Measurements from ENCODE around the gene PRPF6.

GRCh38 chr20:64064145-64064698 lies 83.3 kb downstream of the PRPF6 start:
- TF ChIP-seq POLR2AphosphoS5 (IDR thresholded peaks at IDR 0.05; ENCODE audit: insufficient read depth, low read depth, low read length) (no peak), CTCF (IDR thresholded peaks at IDR 0.05; ENCODE audit: extremely low read depth in 1 of 2, insufficient read depth in 1 of 2, low read depth in 1 of 2, low read length in 2 of 2) (no peak), EZH2 (IDR thresholded peaks at IDR 0.05; ENCODE audit: borderline replicate concordance, low read depth, low read length, severe bottlenecking) (no peak), POLR2A (IDR thresholded peaks at IDR 0.05; ENCODE audit: low read depth, low read length) (no peak), MYC (IDR thresholded peaks at IDR 0.05; ENCODE audit: low read depth, low read length) (no peak), JUN (IDR thresholded peaks at IDR 0.05; ENCODE audit: borderline replicate concordance, insufficient read depth, insufficient read length, low read depth) (no peak), FOS (IDR thresholded peaks at IDR 0.05; ENCODE audit: borderline replicate concordance, insufficient read depth, low read length) (peak; percentile 43)
